Mononuclear cell (primary cell): ENCODE results near the gene C19orf81. TPM values are rescaled to one million over a fixed set of nuclear protein-coding genes. Genes with fewer than 3 reads are reported as not detected.

Experiments
- H3K27me3 ChIP-seq: 2 replicates; pipeline ENCODE4 v1.6.0; 2011; ENCODE audit warnings: low read length, control low read depth; ENCODE audit not compliant: insufficient read depth
- H3K4me1 ChIP-seq: 2 replicates; pipeline ENCODE4 v1.5.1; 2011; ENCODE audit warnings: mild to moderate bottlenecking, low read length, control low read depth; ENCODE audit not compliant: insufficient read depth
- H3K4me3 ChIP-seq: 2 replicates; pipeline ENCODE4 v1.5.1; 2011; ENCODE audit warnings: mild to moderate bottlenecking, low read length, moderate library complexity
- H3K9me3 ChIP-seq: 2 replicates; pipeline ENCODE4 v1.5.1; 2011; ENCODE audit warnings: low read depth, mild to moderate bottlenecking, control low read depth, low read length
- total RNA-seq: library from RNA; depleted of rRNA; stranded (reverse); fragments of >200 nt; gene quantifications from one replicate; pipeline ENCODE4 v1.2.3, GENCODE V29; 2012

The C19orf81 gene
- total RNA-seq, 1 donor, result not detected

DNA sequence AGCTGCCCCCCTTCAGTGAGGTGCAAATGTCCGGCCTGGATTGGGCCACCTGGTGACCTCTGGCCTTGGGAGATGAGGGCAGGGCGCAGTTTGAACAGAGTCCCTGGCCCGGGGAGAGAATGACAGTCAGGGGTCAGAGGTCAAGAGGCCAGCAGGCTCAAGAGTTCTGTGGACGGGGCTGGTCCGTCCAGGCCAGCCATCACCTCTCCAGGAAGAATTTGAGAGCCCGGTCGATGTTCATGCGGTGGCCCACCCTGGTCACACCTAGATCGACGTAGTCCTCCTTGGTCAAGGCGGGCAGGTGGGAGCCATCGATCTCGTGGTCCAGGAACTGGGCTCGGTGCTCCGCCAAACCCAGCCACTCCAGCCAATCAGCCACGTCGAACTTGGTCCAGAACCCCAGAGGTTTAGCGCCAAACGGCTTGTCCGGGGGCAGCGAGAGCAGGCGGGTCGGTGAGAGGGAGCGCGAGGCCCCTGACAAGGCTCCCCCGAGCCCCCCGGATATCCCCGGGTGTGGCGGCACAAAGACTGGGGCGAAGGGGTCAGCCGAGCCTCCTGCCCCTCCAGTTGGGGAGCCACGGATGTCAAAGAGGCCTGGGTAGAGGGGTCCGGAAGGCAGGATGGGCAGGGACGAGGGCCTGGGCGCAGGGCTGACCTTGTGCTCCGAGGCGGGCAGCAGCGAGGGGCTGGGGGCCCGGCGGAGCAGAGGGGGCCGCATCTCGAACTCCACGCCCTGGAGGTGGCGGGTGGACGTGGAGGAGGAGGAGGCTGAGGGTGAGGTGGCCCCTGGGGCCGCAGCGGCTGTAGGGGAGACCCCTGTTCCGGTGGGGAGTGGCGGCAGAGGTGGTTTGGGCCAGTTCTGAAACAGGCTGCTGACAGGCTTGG is 12.8 kb downstream of the C19orf81 start:
- no peaks in the 10 kb centered on the region for H3K9me3 ChIP-seq
- H3K27me3 ChIP-seq, result peaks cover 22% of the 10 kb centered on the region
- peaks cover 12% of the 10 kb centered on the region for H3K4me1 ChIP-seq
- H3K4me3 ChIP-seq, result no peak overlapping the region

DNA sequence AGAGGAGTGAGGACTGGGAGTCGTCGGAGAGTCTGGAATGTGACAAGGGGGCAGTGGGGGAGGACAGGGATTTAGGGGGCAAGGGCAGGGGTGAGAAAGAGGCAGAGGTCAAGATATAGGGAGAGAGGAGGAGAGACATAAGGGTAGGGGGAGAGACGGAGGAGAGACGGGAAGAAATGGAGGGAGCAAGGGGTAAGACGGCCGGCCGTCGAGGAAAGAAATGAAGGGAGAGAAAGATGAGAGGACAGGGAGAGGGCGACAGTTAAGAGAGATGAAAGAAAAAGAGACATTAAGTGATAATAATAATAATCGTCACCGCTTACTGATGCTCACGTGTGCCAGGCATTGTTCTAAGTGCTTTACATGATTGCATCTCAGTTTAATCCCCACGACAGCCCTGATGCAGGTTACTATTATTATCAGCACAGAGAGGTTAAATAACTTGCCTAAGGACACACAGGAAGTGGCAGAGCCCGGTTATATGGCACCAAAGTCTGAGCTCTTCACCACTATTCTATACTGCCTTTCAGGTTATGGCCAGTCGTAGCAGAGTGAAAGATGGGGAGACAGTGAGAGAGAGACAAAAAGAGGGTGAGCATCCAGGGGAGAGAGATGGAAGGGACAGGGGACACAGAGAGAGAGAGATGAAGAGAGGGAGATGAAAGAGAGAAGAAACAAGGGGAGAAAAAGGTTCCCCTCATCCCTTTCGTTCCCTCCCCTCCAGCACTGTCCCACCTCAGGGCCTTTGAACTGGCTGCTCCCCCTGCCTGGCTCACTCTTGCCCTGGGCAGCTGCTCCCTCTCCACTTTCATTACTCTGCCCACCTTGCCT is 13.6 kb downstream of the C19orf81 start:
- Histone ChIP-seq H3K4me3 (no peak overlapping the region), H3K9me3 (no peaks in the 10 kb centered on the region), H3K4me1 (peaks cover 12% of the 10 kb centered on the region), H3K27me3 (peaks cover 22% of the 10 kb centered on the region)

DNA sequence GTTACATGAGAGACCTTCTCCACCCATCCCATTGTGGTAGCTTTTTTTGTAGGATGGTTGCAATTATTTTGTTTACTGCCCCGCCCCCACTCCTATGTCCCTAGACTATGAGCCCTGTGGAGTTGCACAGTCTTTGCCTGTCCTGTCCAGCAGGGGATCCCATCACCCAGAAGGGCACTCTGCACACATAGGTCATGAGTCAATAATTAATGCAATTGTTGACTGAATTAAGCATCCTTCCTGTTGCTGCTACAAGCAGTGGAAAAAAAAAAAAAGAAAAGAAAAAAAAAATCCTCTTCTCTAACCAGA is 14.2 kb downstream of the C19orf81 start:
- peaks cover 20% of the 10 kb centered on the region for H3K27me3 ChIP-seq

DNA sequence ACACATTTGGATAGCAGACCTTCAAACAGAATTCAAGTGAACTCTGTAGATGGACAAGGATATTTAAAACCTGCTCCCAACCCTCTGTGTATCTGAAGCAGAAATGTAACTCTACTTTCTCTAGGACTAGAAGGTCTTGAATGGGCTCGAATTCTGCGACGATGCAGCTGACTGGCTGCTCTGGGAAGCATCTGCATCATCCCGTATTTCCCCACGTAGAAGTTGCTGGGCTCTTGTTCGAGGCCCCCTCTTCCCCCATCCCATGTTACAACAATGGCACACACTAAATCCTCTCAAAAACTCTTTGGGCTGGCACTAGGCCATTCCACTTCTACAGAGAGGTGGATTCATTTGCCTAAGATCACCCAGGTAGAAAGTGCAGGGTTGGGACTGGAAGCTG is 15.0 kb downstream of the C19orf81 start:
- Histone ChIP-seq H3K4me3 (no peak overlapping the region), H3K27me3 (peaks cover 16% of the 10 kb centered on the region), H3K4me1 (peaks cover under 1% of the 10 kb centered on the region), H3K9me3 (no peaks in the 10 kb centered on the region)

More for the DNA sequence above, 14.2 kb downstream of the C19orf81 start:
- no peaks in the 10 kb centered on the region for H3K9me3 ChIP-seq
- H3K4me1 ChIP-seq, result peaks cover 8% of the 10 kb centered on the region
- no peak overlapping the region for H3K4me3 ChIP-seq

DNA sequence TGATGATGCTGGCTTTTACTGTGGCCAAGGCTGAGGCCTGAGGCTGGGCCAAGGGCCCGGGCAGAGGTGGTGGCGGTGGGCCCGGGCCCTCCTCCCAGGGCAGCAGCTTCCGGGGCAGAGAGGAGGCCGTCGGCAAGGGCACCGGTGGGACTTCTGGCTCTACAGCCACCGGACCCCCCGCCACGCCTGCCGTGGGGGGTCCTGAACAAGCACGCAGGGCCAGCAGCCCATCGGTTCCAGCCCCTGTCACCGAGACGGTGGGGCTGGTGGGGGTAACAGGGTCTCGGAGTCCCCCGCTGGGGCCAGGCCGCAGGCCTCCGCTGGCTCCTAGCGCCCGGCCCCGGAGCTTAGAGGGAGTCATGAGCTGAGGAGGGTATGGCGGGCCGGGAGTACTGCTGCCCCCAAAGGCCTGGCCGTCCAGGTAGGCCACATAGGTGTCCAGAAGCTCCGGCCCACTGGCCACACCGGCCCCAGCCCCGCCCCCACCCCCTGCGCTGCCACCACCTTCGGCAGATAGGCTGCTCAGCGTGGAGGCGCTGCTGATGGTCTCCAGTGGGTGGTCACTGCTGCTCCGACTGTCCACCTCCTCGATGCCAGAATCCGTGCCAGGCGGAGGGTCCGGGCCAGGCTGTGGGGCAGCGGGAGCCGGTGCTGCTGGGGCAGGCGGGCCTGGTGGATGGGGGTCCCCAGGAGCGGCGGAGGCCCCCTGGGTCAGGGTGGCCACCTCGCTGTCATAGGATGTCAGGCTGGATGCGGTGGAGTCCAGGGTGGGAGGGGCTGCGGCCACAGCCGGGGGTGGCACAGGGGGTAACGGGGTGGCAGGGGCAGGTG is 17.3 kb downstream of the C19orf81 start:
- H3K9me3 ChIP-seq, result no peaks in the 10 kb centered on the region
- H3K4me3 ChIP-seq, result no peak overlapping the region
- H3K27me3 ChIP-seq, result peaks cover 23% of the 10 kb centered on the region
- no peaks in the 10 kb centered on the region for H3K4me1 ChIP-seq

DNA sequence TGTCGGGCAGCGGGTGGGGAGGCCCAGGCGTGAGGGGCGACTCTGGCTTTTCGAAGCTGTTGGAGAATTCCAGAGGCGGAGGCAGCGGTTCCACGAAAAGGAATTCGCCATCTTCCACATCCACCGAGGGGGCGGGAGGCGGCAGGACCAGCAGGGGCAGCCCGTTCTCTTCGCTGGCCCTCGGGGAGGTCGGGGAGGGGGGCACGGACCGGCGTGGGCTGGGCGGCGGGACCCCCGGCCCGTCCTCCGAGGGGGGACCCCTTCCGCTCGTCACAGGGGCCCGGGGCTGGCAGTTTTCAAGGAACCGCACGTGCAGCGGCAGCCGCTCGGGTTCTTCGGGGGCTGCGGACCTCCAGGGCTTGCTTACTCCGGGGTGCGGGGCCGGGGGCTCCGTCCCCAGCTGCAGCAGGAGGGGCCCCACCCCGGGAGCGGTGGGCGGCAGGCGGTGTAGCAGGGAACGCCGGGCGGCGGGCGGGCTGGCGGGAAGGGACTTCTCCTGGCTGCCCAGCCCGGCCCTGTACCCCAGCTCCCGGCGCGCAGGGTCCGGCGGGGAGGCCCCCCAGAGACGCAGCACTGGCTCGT is 18.0 kb downstream of the C19orf81 start:
- Histone ChIP-seq H3K4me3 (no peak overlapping the region), H3K27me3 (peaks cover 23% of the 10 kb centered on the region), H3K9me3 (no peaks in the 10 kb centered on the region), H3K4me1 (no peaks in the 10 kb centered on the region)

DNA sequence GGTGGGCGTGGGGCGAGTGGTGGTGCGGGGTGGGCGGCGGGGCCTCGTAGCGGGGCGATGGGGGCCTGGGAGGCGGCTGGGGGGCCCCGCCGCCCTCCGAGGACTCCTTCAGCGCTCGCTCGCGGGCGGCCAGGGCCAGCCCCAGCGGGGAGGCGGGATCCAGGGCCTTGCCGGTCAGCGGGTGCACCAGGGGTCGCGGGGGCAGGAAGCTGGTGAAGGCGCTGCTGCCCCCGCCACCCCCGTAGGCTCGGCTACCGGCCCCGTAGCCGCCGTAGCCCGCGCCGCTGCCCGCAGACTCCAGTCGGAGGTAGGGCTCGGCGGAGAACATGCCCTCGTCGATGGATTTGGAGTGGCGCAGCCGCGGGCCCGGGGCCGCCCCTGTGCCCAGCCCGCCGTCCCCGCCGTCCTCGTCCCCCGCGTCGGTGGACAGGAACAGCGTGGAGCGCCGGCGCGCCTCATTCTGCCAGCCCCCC is 18.6 kb downstream of the C19orf81 start:
- Histone ChIP-seq H3K4me1 (no peaks in the 10 kb centered on the region), H3K4me3 (no peak overlapping the region), H3K9me3 (no peaks in the 10 kb centered on the region), H3K27me3 (peaks cover 26% of the 10 kb centered on the region)

DNA sequence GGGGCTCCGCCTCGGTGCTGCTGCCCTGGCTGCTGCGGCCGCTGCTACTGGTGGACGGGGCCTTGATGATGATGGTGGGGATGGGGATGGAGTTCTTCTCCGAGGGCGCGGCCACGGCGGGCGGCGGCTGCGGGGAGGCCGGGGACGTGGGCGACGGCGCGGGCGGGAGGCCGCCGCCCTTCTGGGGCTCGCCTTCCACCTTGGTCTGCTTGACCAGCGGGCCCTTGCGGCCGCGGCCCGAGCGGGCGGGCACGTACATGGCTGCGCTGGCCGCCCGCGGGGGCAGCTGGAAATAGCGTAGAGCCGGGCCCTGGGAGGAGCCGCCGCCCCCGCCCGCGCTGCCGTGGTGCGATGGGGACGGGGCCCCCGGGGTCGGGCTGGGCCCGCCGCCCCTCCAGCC is 19.2 kb downstream of the C19orf81 start:
- no peaks in the 10 kb centered on the region for H3K4me1 ChIP-seq
- H3K4me3 ChIP-seq, result no peak overlapping the region
- peaks cover 26% of the 10 kb centered on the region for H3K27me3 ChIP-seq
- H3K9me3 ChIP-seq, result no peaks in the 10 kb centered on the region

DNA sequence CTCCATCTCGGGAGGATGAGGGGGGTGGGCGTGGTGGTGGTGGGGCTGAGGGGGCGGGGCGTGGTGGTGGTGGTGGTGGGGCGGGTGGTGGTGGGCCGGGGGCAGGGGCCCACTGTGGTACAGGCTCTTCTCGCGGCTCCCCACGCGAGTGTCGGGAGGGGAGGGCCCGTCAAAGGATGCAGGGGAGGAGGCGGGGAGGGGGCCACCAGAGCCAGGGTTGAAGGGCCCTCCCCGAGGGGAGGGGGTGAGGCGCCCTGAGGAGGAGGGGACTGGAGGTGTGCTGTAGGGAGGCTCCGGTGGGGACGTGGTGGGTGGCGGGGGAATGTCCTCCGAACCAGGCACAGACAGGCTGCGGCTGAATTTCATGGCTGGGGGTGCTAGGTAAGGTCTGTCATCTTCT is 19.6 kb downstream of the C19orf81 start:
- Histone ChIP-seq H3K27me3 (peaks cover 26% of the 10 kb centered on the region), H3K4me3 (no peak overlapping the region), H3K9me3 (no peaks in the 10 kb centered on the region), H3K4me1 (no peaks in the 10 kb centered on the region)

DNA sequence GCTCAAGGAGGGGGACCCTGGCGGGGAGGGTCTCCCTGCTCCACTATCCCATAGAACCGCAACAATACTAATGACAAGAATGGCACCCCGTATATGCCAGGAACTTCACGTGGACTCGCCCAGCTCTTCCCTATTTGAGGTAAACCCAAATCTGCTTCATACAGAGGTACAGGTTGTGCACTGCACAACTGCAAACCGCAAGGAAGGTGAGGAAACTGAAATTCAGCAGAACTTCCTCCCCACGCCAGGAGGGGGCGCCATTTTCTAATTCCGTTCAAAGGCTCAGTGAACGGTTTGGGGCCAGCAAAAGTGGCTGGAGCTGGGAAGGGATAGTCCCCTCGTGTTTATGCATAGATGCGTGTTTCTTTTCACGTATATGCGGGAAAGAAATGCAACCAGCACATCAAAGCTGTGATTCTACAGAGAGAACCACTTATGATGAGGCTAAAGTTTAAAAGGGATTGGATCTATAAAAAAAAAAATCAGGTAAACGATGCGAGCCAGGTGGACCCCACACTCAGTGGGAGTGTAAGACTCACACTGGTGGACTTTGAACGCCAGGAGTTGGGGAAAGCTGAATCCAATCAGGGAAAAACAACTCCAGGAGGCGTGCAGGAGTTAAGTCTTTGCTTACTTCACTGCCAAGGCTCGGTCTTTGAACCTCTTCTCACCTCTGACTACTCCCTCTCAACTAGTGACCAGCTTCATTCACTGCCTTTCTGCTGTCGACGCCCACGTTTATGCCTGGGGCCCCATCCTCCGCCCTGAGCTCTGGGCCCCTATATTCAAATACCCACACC is 20.3 kb downstream of the C19orf81 start:
- Histone ChIP-seq H3K27me3 (peaks cover 22% of the 10 kb centered on the region), H3K9me3 (no peaks in the 10 kb centered on the region)

DNA sequence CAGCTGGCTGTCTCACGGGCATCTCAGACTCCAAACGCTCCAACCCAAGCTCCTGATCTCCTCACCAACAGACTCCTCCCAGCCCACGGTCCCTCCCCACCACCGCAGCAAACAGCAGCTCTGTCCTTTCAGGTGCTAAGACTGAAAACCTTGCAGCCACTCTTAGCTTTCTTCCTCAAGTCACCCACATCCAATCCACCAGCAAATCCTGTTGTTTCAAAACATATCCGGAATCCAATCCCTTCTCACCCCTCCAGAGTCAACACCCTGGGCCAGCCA is 20.8 kb downstream of the C19orf81 start:
- Histone ChIP-seq H3K9me3 (no peaks in the 10 kb centered on the region), H3K4me1 (no peaks in the 10 kb centered on the region), H3K27me3 (peaks cover 20% of the 10 kb centered on the region), H3K4me3 (no peak overlapping the region)

More for the DNA sequence above, 20.3 kb downstream of the C19orf81 start:
- no peak overlapping the region for H3K4me3 ChIP-seq
- no peaks in the 10 kb centered on the region for H3K4me1 ChIP-seq

DNA sequence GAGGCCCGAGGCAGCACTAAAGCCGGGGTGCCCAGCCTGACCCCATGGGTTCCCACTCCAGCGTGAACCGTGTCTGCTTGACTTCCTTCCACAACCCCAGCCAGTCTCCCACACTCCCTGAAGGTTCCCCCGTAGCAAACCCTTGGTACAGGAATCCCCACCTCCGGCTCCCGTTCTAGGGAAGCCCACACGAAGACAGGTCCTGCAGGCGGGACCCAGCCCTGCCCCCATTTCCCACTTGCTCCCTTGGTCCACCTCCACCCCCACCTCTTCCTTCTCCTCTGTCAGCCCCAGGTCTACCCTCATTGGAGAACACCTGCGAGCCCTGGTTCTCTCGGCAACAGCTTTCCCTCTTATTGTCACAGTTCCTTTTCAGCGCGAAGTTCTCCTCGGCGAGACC is 23.9 kb downstream of the C19orf81 start:
- H3K27me3 ChIP-seq, result peaks cover 13% of the 10 kb centered on the region

DNA sequence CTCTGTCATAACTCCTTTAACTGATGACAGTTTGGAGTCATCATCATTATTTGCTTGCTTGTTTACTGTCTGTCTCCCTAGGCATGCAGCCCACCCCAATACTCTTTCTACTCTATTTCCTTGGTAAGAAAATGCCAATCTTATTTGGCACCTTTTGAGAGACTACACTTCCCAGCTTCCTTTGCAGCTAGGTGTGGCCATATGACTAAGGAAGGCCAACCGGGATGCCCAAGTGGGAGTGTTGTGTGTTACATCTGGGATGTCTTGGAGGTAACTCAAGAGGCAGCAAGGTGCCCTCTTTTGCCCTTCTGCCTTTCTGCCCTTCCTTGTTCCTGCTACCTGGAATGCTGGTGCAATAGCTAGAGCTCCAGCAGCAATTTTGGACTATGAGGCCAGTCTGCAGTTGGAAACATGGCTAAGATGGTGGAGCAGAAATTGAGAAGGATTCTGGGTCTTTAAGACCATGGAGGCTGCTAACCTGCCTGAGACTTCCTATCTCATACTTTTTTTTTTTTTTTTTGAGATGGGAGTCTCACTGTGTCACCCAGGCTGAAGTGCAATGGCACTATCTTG is 27.5 kb downstream of the C19orf81 start:
- Histone ChIP-seq H3K4me3 (no peak overlapping the region), H3K27me3 (peaks cover 3% of the 10 kb centered on the region), H3K9me3 (no peaks in the 10 kb centered on the region), H3K4me1 (peaks cover 6% of the 10 kb centered on the region)

More for the DNA sequence above, 23.9 kb downstream of the C19orf81 start:
- Histone ChIP-seq H3K9me3 (no peaks in the 10 kb centered on the region), H3K4me3 (no peak overlapping the region), H3K4me1 (no peaks in the 10 kb centered on the region)

DNA sequence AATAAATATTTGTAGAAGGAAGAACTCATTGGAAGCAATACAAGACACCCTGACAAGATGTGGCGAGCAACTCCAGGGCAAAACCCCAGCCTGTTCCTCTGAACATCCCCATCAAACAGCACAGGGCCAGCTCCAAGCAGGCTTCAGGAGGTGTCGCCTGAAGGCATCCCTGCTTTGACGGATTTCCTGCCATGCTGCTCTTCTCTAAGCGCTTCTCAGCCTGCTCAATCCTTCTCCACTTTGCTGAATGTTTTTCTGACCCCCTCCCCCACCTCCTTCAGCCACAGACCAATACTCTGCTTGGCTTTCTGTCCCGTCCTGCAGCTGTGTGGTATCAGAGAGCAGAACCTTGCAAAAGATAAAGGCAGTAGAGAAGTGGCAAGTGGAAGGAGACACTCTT is 28.4 kb downstream of the C19orf81 start:
- Histone ChIP-seq H3K4me3 (no peak overlapping the region), H3K27me3 (peaks cover 1% of the 10 kb centered on the region), H3K4me1 (peaks cover 6% of the 10 kb centered on the region), H3K9me3 (no peaks in the 10 kb centered on the region)
